Myocyte (in vitro differentiated cells): Measurements from ENCODE around the gene USP47. TPM values are rescaled to one million over a fixed set of nuclear protein-coding genes. Genes with fewer than 3 reads are reported as not detected.

ENCODE experiments used
- DNase-seq: peaks from one replicate; pipeline ENCODE4 v3.0.0-alpha.2; 2012; ENCODE audit warnings: low read depth
- total RNA-seq: library from RNA; depleted of rRNA; stranded (reverse); fragments of >200 nt; gene quantifications from 2 replicates; pipeline ENCODE4 v1.2.3, GENCODE V29; 2014

Gene USP47
- total RNA-seq, 1 donor from 2014 or later: 75.4 TPM

- DNase-seq: no peak
Measured at GRCh38 chr11:11865449-11865848, 23.7 kb downstream of the USP47 start.

DNA sequence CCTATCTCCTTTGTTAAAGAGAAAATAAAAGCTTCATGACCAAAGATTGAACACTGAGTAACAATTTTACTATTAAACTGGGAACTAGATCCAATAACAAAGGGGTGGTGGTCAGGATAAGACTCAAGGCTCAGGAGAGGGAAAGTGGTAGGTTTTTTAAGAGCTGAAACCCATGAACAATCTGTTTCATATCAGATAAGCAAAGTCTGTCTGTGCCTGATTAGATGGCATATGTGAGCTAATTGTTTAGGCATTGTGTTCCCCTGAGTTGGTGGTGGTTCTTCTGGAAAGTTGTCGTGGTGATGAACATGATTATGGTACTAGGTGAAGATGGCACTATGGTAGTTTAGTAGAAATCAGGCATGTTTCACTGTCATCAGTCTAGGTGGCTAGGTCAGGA is 24.4 kb downstream of the USP47 start:
- no peak for DNase-seq

GRCh38 chr11:11867720-11868119 is 25.9 kb downstream of the USP47 start:
- no peak for DNase-seq

GRCh38 chr11:11871991-11872401 is 30.2 kb downstream of the USP47 start:
- DNase-seq: no peak

DNA sequence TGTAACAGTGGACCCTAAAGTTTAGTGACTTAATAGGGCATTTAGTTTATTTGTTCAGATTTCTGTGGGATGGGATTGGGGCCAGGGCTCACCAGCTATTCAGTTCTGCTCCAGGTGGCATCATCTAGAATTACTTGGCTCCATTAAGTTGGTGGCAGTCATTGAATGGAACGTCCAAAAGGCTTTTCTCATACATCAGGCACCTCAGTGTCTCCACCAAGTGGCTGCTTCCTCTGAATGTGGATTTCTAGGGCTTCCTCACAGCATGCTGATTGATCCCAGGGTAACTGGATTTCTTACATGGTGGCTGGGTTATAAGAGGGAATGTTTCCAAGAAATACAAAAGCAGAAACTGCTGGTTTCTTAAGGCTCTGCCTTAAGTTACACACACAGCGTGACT is 34.7 kb downstream of the USP47 start:
- DNase-seq: peak; percentile 29

- DNase-seq: no peak
Measured at GRCh38 chr11:11880179-11880578, 38.4 kb downstream of the USP47 start.

DNA sequence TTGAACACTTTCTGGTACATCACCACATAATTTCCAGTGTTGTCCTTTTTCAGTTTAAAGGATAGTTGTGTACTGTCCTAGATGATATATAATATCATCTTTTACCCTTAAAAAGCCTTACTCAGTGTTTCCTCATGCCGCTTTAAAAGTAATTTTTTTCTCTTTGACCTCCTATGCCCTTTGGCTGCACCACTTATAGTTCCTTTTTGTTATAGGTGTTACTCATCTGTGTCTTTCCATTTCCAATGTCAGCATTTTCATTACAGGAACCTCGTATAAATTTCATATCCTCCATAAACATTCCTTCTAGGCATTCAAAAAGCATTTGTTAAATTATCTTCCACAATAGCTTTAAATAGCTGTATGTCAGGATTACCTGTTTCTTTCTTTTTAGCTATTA is 40.8 kb downstream of the USP47 start:
- DNase-seq: no peak

DNA sequence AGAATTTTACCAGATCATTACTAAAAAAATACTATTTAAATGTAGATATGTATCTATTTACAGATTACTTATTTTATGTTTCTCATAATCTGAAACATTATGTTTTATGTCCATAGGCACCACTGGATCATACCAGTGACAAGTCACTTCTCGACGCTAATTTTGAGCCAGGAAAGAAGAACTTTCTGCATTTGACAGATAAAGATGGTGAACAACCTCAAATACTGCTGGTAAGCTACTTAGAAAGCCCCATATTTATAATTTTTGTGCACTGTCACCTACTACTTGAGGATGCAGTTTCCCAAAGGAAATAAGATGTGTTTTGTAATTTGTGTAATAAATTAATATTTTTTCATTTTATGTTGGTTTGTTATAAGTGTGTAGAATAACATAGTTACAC is 42.6 kb downstream of the USP47 start:
- no peak for DNase-seq

DNA sequence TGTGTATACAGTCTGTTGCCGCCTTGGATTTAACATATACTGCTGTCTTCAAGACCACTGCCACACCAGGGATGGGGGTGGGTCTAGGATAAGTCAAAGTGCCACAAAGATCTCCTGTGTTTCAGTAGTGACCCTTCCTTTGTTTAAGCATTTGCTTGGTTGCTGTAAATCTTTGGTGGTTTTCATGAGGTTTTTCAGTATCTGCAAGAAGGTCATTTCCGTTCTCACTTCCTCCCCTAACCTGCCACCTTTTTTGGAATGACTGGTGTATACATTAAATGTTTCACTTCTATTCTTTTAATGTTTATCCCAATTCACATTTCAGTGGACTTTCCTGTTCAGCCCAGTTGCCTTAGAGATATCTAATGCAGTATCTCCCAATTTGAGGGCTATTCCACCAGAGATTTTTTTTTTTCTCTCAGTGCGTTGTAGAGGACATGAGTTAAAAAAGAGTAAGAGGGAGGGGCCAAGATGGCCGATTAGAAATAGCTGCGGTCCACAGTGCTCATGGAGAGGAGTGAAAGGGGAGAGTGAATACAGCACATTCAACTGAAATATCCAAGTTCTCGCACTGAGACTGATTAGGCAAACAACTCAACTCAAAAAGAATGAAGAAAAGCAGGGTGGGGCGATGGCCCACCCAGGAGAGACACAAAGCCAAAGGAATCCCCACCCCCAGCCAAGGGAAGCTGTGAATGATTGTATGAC is 43.2 kb downstream of the USP47 start:
- DNase-seq: no peak

DNA sequence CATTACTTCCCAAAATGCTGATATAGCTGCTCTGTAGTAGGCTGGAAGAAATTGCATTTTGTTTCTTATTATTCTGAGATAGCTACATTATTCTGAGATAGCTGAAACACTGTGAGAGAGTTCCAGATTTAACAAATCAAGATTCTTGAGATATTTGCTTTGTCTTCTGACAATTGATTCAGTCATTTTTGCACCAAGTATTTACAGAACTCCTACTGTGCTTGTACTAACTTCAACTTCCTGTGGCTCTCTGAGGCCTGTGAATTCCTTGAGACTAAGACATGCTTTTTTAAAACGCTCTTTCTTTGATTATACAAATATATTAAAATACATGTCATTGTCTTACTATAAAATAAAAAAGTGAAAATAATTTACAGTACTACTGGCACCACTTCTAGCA is 52.7 kb downstream of the USP47 start:
- no peak for DNase-seq

GRCh38 chr11:11895672-11896071 is 53.9 kb downstream of the USP47 start:
- no peak for DNase-seq

DNA sequence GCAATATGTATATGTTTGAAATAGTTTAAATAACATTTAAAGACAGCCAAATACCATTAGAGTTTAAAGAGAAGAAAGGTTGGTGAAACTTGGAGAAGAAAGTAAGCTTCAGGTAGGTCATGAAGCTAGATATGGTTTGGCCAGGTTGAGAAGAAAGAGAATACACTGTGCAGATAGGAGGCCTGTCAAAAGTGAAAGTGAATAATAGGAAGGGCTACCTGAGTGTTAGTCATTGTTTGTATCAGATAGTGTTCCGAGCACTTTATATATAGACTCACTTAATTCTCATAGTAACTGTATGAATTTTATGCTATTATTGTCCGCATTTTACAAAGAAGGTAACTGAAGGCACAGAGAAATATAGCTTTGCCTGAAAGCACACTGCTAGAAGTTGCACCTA is 56.9 kb downstream of the USP47 start:
- DNase-seq: no peak

DNA sequence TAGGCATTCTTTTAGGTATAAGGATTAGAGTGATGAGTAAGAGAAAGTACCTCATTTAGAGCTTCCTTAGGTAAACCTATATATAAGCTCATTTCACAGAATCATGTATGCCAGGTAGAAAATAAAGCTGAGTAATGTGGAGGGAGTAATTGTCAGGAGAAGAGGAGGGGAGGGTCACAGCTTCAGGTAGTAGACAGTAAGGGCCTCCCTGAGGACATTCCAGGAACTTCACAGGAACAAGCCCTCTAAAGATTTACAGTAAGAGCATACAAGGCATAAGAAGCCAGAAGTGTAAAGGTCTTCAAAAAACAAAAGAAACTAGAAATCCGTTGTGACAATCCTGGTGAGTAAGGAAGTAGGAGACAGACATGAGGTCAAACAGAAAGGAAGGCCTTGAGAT is 57.6 kb downstream of the USP47 start:
- no peak for DNase-seq

GRCh38 chr11:11901929-11902328 is 60.2 kb downstream of the USP47 start:
- DNase-seq: no peak

- peak; percentile 70 for DNase-seq
Measured at GRCh38 chr11:11909727-11910126, 68.0 kb downstream of the USP47 start.

DNA sequence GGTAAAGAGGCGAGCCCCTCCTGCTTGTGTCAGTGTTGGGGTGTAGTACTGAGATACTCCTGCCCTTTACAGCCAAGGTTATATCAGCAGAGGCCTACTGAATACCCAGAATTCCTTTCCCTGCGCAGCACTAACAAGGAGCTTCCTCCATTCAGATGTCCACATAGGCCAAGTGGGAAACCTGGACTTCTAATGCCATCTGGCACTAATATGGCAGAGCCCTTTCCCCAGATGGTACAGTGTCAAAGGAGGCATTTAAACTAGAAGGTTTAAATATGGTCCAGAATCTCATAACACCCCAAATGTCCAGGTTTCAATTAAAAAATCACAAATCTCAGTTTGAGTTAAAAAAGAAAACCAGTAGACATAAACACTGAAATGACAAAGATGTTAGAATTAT is 68.8 kb downstream of the USP47 start:
- DNase-seq: no peak

DNA sequence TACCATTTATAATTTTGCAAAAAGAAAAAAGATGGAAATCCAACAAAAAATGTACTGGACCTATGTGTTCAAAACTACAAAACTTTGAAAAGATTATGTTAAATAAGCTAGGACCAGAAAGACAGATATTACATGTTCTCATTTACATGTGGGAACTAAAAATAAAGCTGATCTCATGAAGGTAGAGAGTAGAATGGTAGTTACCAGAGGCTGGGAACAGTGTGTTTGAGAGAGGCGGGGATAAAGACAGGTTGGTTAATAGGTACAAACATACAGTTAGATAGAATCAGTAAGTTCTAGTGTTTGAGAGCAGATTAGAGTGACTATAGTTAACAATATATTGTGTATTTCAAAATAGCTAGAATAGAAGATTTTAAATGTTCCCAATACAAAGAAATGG is 71.6 kb downstream of the USP47 start:
- DNase-seq: no peak

DNA sequence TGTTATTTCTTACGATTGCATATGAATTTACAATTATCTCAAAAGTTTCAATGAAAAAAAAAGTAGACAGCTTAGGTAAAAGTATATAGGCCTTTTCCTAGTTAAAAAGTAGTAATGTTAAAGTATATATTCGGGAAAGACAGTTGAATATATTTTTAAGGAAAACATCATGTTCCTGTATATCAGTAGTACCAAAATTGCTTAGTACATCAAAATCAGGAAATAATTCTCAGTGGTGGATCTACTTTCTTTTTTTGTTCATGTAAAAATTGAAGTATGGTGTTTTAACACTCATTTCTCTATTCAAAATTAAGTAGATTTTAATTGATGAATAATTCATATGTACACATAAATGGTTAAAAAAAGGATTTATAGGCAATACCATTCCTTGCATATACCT is 73.9 kb downstream of the USP47 start:
- no peak for DNase-seq

GRCh38 chr11:11916981-11917399 is 75.2 kb downstream of the USP47 start:
- peak; percentile 81 for DNase-seq

- DNase-seq: no peak
Measured at GRCh38 chr11:11923828-11924227, 82.1 kb downstream of the USP47 start.

GRCh38 chr11:11929920-11930319 is 88.1 kb downstream of the USP47 start:
- DNase-seq: no peak

DNA sequence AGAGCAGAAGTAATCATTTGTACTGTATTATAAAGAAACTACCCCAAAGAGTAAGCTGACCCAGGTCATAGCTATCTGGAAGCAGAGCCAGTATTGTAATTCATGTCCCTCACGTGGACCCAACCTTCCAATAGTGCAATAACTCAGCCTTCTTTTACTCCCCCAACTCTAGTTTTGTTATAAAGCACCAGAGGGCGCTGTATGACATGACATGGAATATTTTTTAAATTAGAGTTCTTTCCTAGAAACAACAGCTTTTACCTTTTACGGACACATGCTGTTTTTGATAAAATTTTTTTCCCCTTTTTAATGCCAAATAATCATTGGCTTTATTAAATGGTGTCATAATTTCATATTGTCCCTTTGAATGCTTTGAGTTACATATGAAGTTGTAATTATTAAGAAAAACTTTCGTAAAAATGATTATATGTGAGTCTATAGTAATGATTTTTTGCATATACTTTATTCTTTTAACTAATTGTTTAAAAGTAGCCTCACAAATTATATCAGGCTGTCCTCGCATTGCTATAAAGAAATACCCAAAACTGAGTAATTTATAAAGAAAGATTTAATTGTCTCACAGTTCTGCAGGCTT is 89.8 kb downstream of the USP47 start:
- peak; percentile 68 for DNase-seq

DNA sequence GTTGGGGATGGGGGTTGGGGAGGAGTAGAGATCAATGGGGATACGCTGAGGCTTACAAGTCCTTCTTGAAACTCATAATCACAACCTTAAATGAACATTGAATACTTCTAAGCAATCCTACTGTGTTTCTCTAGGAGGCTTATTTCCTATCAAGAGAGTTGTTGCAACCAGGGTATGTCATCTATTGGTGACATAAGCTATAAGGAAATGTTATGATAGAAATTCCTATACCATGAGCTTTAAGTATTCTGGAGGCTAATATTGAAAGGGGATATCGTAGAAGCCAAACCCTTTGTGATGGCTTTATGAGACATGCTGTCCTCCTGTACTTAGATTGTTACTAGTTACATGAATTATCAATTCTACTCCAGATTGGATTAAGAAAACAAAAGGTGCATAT is 93.8 kb downstream of the USP47 start:
- no peak for DNase-seq
